Peyer's patch (tissue), 4 donors: ENCODE results near the gene MYZAP.

Experiments used
- POLR2A ChIP-seq, 2 donors: fragments of 450-650 bp; IDR thresholded peaks; one replicate each; pipeline ENCODE4 v1.5.1; 2017; ENCODE audit warnings: antibody characterized with exemption in 2 of 2, mild to moderate bottlenecking in 2 of 2, moderate library complexity in 2 of 2
- TF ChIP-seq, protein P1 (sequence below), 6 experiments: fragments of 450-650 bp in 4 of 6; fragments of 200-600 bp in 2 of 6; sonication (generic) in 1 of 6; IDR thresholded peaks; one replicate each; pipeline ENCODE4 v1.5.1; 2017 to 2019; ENCODE audit warnings: antibody characterized with exemption in 6 of 6, mild to moderate bottlenecking in 3 of 6, moderate library complexity in 1 of 6

DNA sequence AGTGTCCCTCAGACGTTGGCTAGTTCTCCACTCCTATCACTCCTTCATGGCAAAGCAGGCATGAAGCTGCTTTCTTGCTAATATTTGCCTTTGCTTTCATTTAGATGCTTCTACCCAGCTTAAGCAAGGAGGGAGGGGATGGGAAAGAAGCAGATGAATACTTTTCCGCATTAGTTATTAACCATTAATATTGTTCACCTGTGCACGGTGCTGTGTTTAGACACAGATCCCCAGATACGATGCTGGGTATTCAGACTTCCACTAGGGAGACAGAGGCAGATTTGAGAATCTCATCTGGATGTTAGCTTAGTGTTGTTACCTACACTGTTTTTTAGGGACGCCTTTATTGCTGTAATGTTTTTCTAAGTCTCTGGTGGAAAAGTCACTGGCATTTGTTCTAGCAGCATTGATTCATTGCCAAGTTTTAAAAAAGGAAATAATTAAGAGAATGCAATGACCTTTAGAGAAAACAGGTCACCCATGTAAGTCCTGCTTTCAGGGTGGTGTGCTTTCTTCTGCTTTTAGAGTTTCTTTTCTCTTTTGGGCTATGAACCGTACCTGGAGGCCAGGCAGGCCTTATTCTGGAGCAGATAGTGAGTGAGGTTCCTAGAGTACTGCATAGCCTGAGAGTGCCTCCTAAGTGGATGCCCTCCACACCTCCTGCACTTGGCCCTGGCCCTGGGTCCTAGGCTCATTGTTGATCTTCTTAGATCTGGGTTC lies 55.5 kb downstream of the MYZAP start:
- TF ChIP-seq, protein P1, sequence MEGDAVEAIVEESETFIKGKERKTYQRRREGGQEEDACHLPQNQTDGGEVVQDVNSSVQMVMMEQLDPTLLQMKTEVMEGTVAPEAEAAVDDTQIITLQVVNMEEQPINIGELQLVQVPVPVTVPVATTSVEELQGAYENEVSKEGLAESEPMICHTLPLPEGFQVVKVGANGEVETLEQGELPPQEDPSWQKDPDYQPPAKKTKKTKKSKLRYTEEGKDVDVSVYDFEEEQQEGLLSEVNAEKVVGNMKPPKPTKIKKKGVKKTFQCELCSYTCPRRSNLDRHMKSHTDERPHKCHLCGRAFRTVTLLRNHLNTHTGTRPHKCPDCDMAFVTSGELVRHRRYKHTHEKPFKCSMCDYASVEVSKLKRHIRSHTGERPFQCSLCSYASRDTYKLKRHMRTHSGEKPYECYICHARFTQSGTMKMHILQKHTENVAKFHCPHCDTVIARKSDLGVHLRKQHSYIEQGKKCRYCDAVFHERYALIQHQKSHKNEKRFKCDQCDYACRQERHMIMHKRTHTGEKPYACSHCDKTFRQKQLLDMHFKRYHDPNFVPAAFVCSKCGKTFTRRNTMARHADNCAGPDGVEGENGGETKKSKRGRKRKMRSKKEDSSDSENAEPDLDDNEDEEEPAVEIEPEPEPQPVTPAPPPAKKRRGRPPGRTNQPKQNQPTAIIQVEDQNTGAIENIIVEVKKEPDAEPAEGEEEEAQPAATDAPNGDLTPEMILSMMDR (IDR thresholded peaks at IDR 0.05): no peak
- no peak for TF ChIP-seq POLR2A (IDR thresholded peaks at IDR 0.05)
